IMR-90 (cell line): ENCODE results near the gene FLNA. TPM values are rescaled to one million over a fixed set of nuclear protein-coding genes. Genes with fewer than 3 reads are reported as not detected.

Source experiments
- ATAC-seq: fragments of 200-7000 bp; cut with Tn5 transposase; 2 replicates; pipeline ENCODE4 v1.9.1; 2020; ENCODE audit warnings: low read depth, mild to moderate bottlenecking, moderate library complexity
- BruUV-seq: library from RNA; stranded (reverse); fragments of 400-500 nt; replicated peaks from 2 replicates; lab custom pipeline; 2021; lab: Mats Ljungman, UMichigan
- CTCF ChIA-PET: fragments of 300-600 bp; formaldehyde crosslinking; extraction: SDS; loops from one replicate; lab custom pipeline; 2021; ENCODE audit warnings: antibody characterized with exemption; lab: Yijun Ruan, JAX
- POLR2A ChIA-PET: fragments of 300-600 bp; sonication (Branson Sonifier 250); formaldehyde crosslinking; loops from one replicate; lab custom pipeline; 2022; ENCODE audit warnings: antibody characterized with exemption; ENCODE audit not compliant: unreplicated experiment; lab: Charles Lee
- DNase-seq: peaks from one replicate; pipeline ENCODE4 v3.0.0; 2013
- H2AFZ ChIP-seq: replicated peaks from 2 replicates; pipeline ENCODE3; 2013; ENCODE audit warnings: low read length, mild to moderate bottlenecking; ENCODE audit not compliant: poor library complexity
- H2AK5ac ChIP-seq: 2 replicates; pipeline ENCODE4 v1.6.1; 2013; ENCODE audit warnings: low read depth, low read length, inconsistent platforms
- H2AK9ac ChIP-seq: replicated peaks from 2 replicates; pipeline ENCODE3; 2013; ENCODE audit warnings: mild to moderate bottlenecking, low read depth, low read length, moderate library complexity; ENCODE audit not compliant: poor library complexity
- H2BK120ac ChIP-seq: 2 replicates; pipeline ENCODE4 v1.6.1; 2013; ENCODE audit warnings: low read depth, low read length, inconsistent platforms
- H2BK15ac ChIP-seq: 3 replicates; pipeline ENCODE4 v1.6.1; 2013; ENCODE audit warnings: low read depth, low read length, inconsistent platforms
- H2BK20ac ChIP-seq: 2 replicates; pipeline ENCODE4 v1.6.1; 2013; ENCODE audit warnings: low read depth, mild to moderate bottlenecking, inconsistent platforms, low read length, moderate library complexity
- H2BK5ac ChIP-seq: 2 replicates; pipeline ENCODE4 v1.6.1; 2013; ENCODE audit warnings: mild to moderate bottlenecking, low read depth, low read length, inconsistent platforms; ENCODE audit not compliant: poor library complexity, severe bottlenecking
- H3K14ac ChIP-seq: replicated peaks from 2 replicates; pipeline ENCODE4 v1.6.1; 2013; ENCODE audit warnings: low read depth, low read length, inconsistent platforms
- H3K18ac ChIP-seq: 2 replicates; pipeline ENCODE4 v1.6.1; 2013; ENCODE audit warnings: low read depth, low read length, control low read depth
- H3K23ac ChIP-seq: 2 replicates; pipeline ENCODE4 v1.6.1; 2013; ENCODE audit warnings: low read depth, low read length, inconsistent platforms
- H3K27ac ChIP-seq: 2 replicates; pipeline ENCODE4 v1.5.1; 2013; ENCODE audit warnings: mild to moderate bottlenecking, control low read depth, low read length; ENCODE audit not compliant: insufficient read depth
- H3K27me3 ChIP-seq: 2 replicates; pipeline ENCODE4 v1.6.1; 2013; ENCODE audit warnings: low read length; ENCODE audit not compliant: control insufficient read depth, insufficient read depth
- H3K36me3 ChIP-seq: 2 replicates; pipeline ENCODE4 v1.6.1; 2013; ENCODE audit warnings: low read length, mixed read lengths; ENCODE audit not compliant: control insufficient read depth, insufficient read depth
- H3K4ac ChIP-seq: 2 replicates; pipeline ENCODE4 v1.6.1; 2013; ENCODE audit warnings: low read depth, low read length, inconsistent platforms
- H3K4me1 ChIP-seq: 2 replicates; pipeline ENCODE4 v1.6.1; 2013; ENCODE audit warnings: low read length, mixed read lengths; ENCODE audit not compliant: control insufficient read depth, insufficient read depth
- H3K4me2 ChIP-seq: 2 replicates; pipeline ENCODE4 v1.6.1; 2013; ENCODE audit warnings: low read depth, mild to moderate bottlenecking, control low read depth, low read length, moderate library complexity
- H3K4me3 ChIP-seq: 2 replicates; pipeline ENCODE4 v1.5.1; 2013; ENCODE audit warnings: low read depth, mild to moderate bottlenecking, control low read depth, low read length, moderate library complexity; ENCODE audit not compliant: insufficient read depth
- H3K56ac ChIP-seq: 2 replicates; pipeline ENCODE4 v1.6.1; 2013; ENCODE audit warnings: low read length, inconsistent platforms; ENCODE audit not compliant: insufficient read depth; ENCODE audit errors: extremely low read depth
- H3K79me1 ChIP-seq, 2 experiments: 2 replicates each; pipeline ENCODE4 v1.6.1; 2013; ENCODE audit warnings: low read length in 2 of 2, inconsistent platforms in 1 of 2, low read depth in 1 of 2
- H3K9ac ChIP-seq: 2 replicates; pipeline ENCODE4 v1.6.1; 2013; ENCODE audit warnings: low read depth, low read length, control low read depth
- H3K9me1 ChIP-seq: 2 replicates; pipeline ENCODE4 v1.6.1; 2013; ENCODE audit warnings: low read length, inconsistent platforms; ENCODE audit not compliant: insufficient read depth
- H3K9me3 ChIP-seq: 2 replicates; pipeline ENCODE4 v1.6.1; 2013; ENCODE audit warnings: low read length; ENCODE audit not compliant: control insufficient read depth, insufficient read depth
- H4K20me1 ChIP-seq: 2 replicates; pipeline ENCODE4 v1.6.1; 2013; ENCODE audit warnings: low read length, inconsistent platforms; ENCODE audit not compliant: insufficient read depth
- H4K5ac ChIP-seq: 2 replicates; pipeline ENCODE4 v1.6.1; 2013; ENCODE audit warnings: mild to moderate bottlenecking, low read depth, low read length, control low read depth
- H4K8ac ChIP-seq, 2 experiments: 2 replicates each; pipeline ENCODE4 v1.6.1; 2013; ENCODE audit warnings: low read depth in 2 of 2, low read length in 2 of 2, control low read depth in 1 of 2, inconsistent platforms in 1 of 2
- H4K91ac ChIP-seq: 2 replicates; pipeline ENCODE4 v1.6.1; 2013; ENCODE audit warnings: low read depth, low read length, inconsistent platforms; ENCODE audit not compliant: insufficient read depth
- CEBPB ChIP-seq: IDR thresholded peaks from 2 replicates; pipeline ENCODE4 v1.6.1; 2012; ENCODE audit warnings: low read depth, low read length, improper control_type of control experiment
- MAFK ChIP-seq: IDR thresholded peaks from 2 replicates; pipeline ENCODE4 v1.6.1; 2012; ENCODE audit warnings: low read depth, low read length, improper control_type of control experiment
- MAZ ChIP-seq: IDR thresholded peaks from 2 replicates; pipeline ENCODE4 v1.6.1; 2012; ENCODE audit warnings: low read depth, mild to moderate bottlenecking, low read length, improper control_type of control experiment, moderate library complexity, borderline replicate concordance
- MXI1 ChIP-seq: IDR thresholded peaks from 2 replicates; pipeline ENCODE4 v1.6.1; 2012; ENCODE audit warnings: low read depth, mild to moderate bottlenecking, low read length, moderate library complexity, borderline replicate concordance
- NFE2L2 ChIP-seq: fragments of 150-350 bp; IDR thresholded peaks from 2 replicates; pipeline ENCODE4 v1.6.1; 2016; ENCODE audit warnings: low read depth, mild to moderate bottlenecking, low read length
- RAD21 ChIP-seq: IDR thresholded peaks from 2 replicates; pipeline ENCODE4 v1.6.1; 2012; ENCODE audit warnings: low read length, improper control_type of control experiment
- RCOR1 ChIP-seq: IDR thresholded peaks from 2 replicates; pipeline ENCODE4 v1.6.1; 2012; ENCODE audit warnings: mild to moderate bottlenecking, low read length, improper control_type of control experiment; ENCODE audit not compliant: insufficient replicate concordance
- WGBS, 2 experiments: methylation state at CpG; one replicate each; pipeline versions ENCODE4 v1.1.5 to v1.1.7; 2013; ENCODE audit warnings: missing lambda C conversion rate in 2 of 2; ENCODE audit not compliant: insufficient read length in 1 of 2; ENCODE audit errors: extremely low coverage in 2 of 2; 5-methylcytosine and 5-hydroxymethylcytosine counted together
- dilution Hi-C: fragments of 300-500 bp; cut with HindIII; formaldehyde crosslinking; loops from one replicate; pipeline ENCODE4 v1.14.3; 2018; ENCODE audit warnings: low sequenced_read_pairs; ENCODE audit not compliant: unreplicated experiment
- in situ Hi-C: fragments of 300-500 bp; cut with MboI; formaldehyde crosslinking; loops from 3 replicates; pipeline ENCODE4 v1.14.3; 2019; ENCODE audit warnings: low sequenced_read_pairs, inconsistent platforms, mixed read lengths
- intact Hi-C: fragments of 100-400 bp; cut with micrococcal nuclease; formaldehyde crosslinking; loops from 2 replicates; pipeline ENCODE4 v1.10.0; 2022
- polyA plus RNA-seq, 3 experiments: library from polyadenylated mRNA; depleted of rRNA; stranded (reverse); fragments of >200 nt; gene quantifications; 2 replicates each; pipeline ENCODE4 v1.2.3, GENCODE V29; 2012; ENCODE audit warnings: low replicate concordance in 1 of 3
- total RNA-seq: library from RNA; depleted of rRNA; stranded (reverse); fragments of >200 nt; gene quantifications from 2 replicates; pipeline ENCODE4 v1.2.3, GENCODE V29; 2012

FLNA gene
- total and polyA plus RNA-seq, 2 of the 4 experiments (the other 2 are of a cell fraction) = 1,356 to 1,357 TPM

GRCh38 chrX:154360155-154360713 is 14.2 kb downstream of the FLNA start:
- H4K91ac ChIP-seq = no peak overlapping the region
- H3K23ac ChIP-seq = no peak overlapping the region
- H2BK20ac ChIP-seq = no peak overlapping the region
- in situ Hi-C loops (no loop called here), intact Hi-C loops (no loop called here), dilution Hi-C loops (no loop called here)
- no peak overlapping the region for H4K8ac ChIP-seq
- H3K4me1 ChIP-seq = no peaks in the 10 kb centered on the region
- no TSS peak for BruUV-seq
- no peaks in the 10 kb centered on the region; the same call in 1 of the 2 replicates for H3K9me1 ChIP-seq
- H3K4ac ChIP-seq = no peak overlapping the region
- no peak overlapping the region for H4K5ac ChIP-seq
- no peak overlapping the region for H3K18ac ChIP-seq
- H3K9me3 ChIP-seq = no peaks in the 10 kb centered on the region
- H2AK5ac ChIP-seq = no peak overlapping the region
- no peak for DNase-seq
- no peak overlapping the region for H2BK120ac ChIP-seq
- H3K27me3 ChIP-seq = no peaks in the 10 kb centered on the region
- TF ChIP-seq MAZ = no peak
- no peak for TF ChIP-seq MAFK
- TF ChIP-seq RAD21 = no peak
- no peak for TF ChIP-seq CEBPB
- TF ChIP-seq RCOR1 = no peak
- no peak for TF ChIP-seq MXI1
- TF ChIP-seq NFE2L2 = no peak
- peaks cover 7 to 30% of the 10 kb centered on the region in 2 experiments; a peak in 1 of 4 replicates for H3K79me1 ChIP-seq
- H3K14ac ChIP-seq = no peak overlapping the region
- no peak overlapping the region for H3K4me2 ChIP-seq
- no peak overlapping the region for H3K4me3 ChIP-seq
- CTCF ChIA-PET = no interaction called here
- 96% methylated on average over 18 of the region's 34 CpGs; no CpG with 5 or more reads in 1 of the 2 experiments for WGBS, 2 experiments
- peaks cover 99% of the 10 kb centered on the region for H4K20me1 ChIP-seq
- peak overlapping the region; percentile 72 for H2AFZ ChIP-seq
- H2AK9ac ChIP-seq = peak overlapping the region; percentile 82
- no peak overlapping the region for H2BK15ac ChIP-seq
- ATAC-seq = no peak
- H3K27ac ChIP-seq = no peak overlapping the region
- H3K36me3 ChIP-seq = peaks cover 90% of the 10 kb centered on the region
- H2BK5ac ChIP-seq = no peak overlapping the region
- H3K56ac ChIP-seq = no peak overlapping the region
- POLR2A ChIA-PET = no interaction called here
- H3K9ac ChIP-seq = no peak overlapping the region
